Erythroblast (primary cell): Measurements from ENCODE around the gene SPTBN4.
"Not testable (repeated sequence)": the region's sequence is repeated elsewhere in the genome, so short reads cannot be mapped to it uniquely, and the experiment has no call there.

Source experiments
- DNase-seq, 2 experiments: peaks; one replicate each; lab custom pipeline; 2025; lab: John Stamatoyannopoulos, UW
- GATA1 ChIP-seq: IDR thresholded peaks from 2 replicates; pipeline ENCODE4 v1.6.1; 2011; ENCODE audit warnings: low read depth, mild to moderate bottlenecking, control low read depth, low read length, moderate library complexity
- POLR2A ChIP-seq: IDR thresholded peaks from 2 replicates; pipeline ENCODE4 v1.6.1; 2011; ENCODE audit warnings: mild to moderate bottlenecking, low read length

Gene SPTBN4

GRCh38 chr19:40621966-40622772 is 155.4 kb downstream of the SPTBN4 start:
- no peak for TF ChIP-seq GATA1
- no peak for TF ChIP-seq POLR2A
- DNase-seq = no peak

DNA sequence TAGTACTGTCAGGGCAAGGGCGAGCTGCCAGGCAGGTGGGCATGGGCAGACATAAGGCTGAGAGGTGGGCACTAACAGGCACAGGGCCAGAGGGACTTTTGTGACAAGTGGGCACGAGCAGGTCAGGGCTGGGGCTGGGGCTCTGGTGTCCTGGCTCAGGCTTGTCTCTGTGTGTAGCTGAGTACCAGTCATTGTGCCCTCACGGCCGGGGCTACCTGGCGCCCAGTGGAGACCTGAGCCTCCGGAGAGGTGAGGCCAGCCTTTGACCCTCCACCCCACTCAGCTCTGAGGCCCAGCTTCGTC is 155.9 kb downstream of the SPTBN4 start:
- DNase-seq = no peak
- TF ChIP-seq POLR2A (no peak), GATA1 (no peak)

GRCh38 chr19:40623403-40624251 is 156.8 kb downstream of the SPTBN4 start:
- TF ChIP-seq POLR2A = no peak
- no peak for TF ChIP-seq GATA1
- DNase-seq = peak; percentile 67 to 73

- DNase-seq = not testable (repeated sequence)
These were observed 157.8 kb downstream of the SPTBN4 start for GRCh38 chr19:40624369-40625153.

DNA sequence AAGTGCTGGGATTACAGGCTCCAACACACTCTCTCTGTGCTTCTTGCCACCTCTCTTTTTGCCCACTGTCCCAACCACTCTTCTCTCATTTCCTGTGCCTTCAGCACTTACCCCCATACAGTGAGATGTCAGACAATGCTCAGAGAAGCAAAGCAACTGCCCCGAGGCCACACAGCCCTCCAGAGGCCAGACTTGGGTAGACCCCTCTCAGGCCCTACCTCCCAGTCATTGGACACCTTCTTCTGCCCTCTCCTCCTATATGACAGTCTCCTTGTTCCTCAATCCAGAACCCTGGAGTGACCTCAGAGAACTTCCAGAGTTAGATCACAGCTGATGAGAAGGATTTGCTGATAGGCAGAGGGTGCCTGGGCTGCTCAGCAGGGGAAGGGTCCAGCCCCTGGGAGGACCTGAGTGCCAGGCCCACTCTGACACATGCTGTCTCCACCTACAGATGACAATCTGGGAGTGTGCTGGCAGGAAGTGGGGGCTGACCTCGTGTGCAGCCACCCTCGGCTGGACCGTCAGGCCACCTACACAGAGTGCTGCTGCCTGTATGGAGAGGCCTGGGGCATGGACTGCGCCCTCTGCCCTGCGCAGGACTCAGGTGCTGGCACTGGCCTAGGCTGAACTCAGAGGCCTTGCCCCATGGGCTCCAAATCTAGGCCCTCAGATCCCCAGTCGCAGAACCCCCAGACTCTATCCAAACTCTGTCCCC is 158.8 kb downstream of the SPTBN4 start:
- TF ChIP-seq GATA1 = no peak
- no peak for TF ChIP-seq POLR2A
- DNase-seq = no peak
